Common myeloid progenitor, CD34-positive (primary cell): ENCODE measurements around the gene KIRREL3.
A peak's percentile ranks its signal among the peaks of the same experiment; 100 is the strongest.

Experiments
- CTCF ChIA-PET: fragments of 350-600 bp; sonication (Branson Sonifier 250); formaldehyde crosslinking; loops from one replicate; lab custom pipeline; 2021; ENCODE audit warnings: antibody characterized with exemption; lab: Charles Lee
- POLR2A ChIA-PET: fragments of 350-600 bp; sonication (Branson Sonifier 250); formaldehyde crosslinking; loops from one replicate; lab custom pipeline; 2021; ENCODE audit warnings: antibody characterized with exemption; lab: Charles Lee
- DNase-seq, 3 donors: peaks; one replicate each; pipeline versions ENCODE4 v3.0.0 to v3.0.0-alpha.2; 2013
- H3K27ac ChIP-seq, 2 experiments: 1 replicate in 1 of 2; 2 replicates in 1 of 2; pipeline ENCODE4 v1.7.0; 2013; ENCODE audit warnings: inconsistent platforms in 2 of 2, low read length in 2 of 2, mild to moderate bottlenecking in 2 of 2, low read depth in 1 of 2, moderate library complexity in 1 of 2; ENCODE audit not compliant: severe bottlenecking in 2 of 2, insufficient read depth in 1 of 2, poor library complexity in 1 of 2
- H3K27me3 ChIP-seq, 5 experiments: replicated peaks in 2 of 5; 1 replicate in 3 of 5; 2 replicates in 2 of 5; pipeline versions ENCODE4 v1.6.1 to v1.7.0; 2013; ENCODE audit warnings: low read length in 4 of 5, mild to moderate bottlenecking in 2 of 5, moderate library complexity in 2 of 5, inconsistent platforms in 1 of 5; ENCODE audit not compliant: insufficient read depth in 5 of 5, control insufficient read depth in 4 of 5
- H3K36me3 ChIP-seq, 4 experiments: 1 replicate in 2 of 4; 2 replicates in 2 of 4; pipeline versions ENCODE4 v1.6.1 to v1.7.0; 2013; ENCODE audit warnings: low read length in 3 of 4, control low read depth in 1 of 4, mild to moderate bottlenecking in 1 of 4; ENCODE audit not compliant: control insufficient read depth in 4 of 4, insufficient read depth in 4 of 4
- H3K4me1 ChIP-seq, 4 experiments: 1 replicate in 3 of 4; 2 replicates in 1 of 4; pipeline versions ENCODE4 v1.6.1 to v1.7.1; 2013; ENCODE audit warnings: low read length in 3 of 4, mild to moderate bottlenecking in 3 of 4, control low read depth in 1 of 4, inconsistent platforms in 1 of 4, moderate library complexity in 1 of 4; ENCODE audit not compliant: control insufficient read depth in 4 of 4, insufficient read depth in 4 of 4; ENCODE audit errors: control extremely low read depth in 1 of 4
- H3K4me3 ChIP-seq, 7 experiments: 1 replicate in 4 of 7; 2 replicates in 3 of 7; pipeline versions ENCODE4 v1.5.1 to v1.7.0; 2013; ENCODE audit warnings: mild to moderate bottlenecking in 7 of 7, low read length in 6 of 7, moderate library complexity in 6 of 7, inconsistent platforms in 2 of 7, low read depth in 2 of 7, control low read depth in 1 of 7; ENCODE audit not compliant: insufficient read depth in 4 of 7, control insufficient read depth in 1 of 7; ENCODE audit errors: extremely low read depth in 1 of 7
- H3K9me3 ChIP-seq, 5 experiments: 1 replicate in 4 of 5; 2 replicates in 1 of 5; pipeline versions ENCODE4 v1.6.1 to v1.7.1; 2013; ENCODE audit warnings: low read length in 4 of 5, mild to moderate bottlenecking in 2 of 5, inconsistent platforms in 1 of 5, low read depth in 1 of 5, moderate library complexity in 1 of 5; ENCODE audit not compliant: control insufficient read depth in 4 of 5, insufficient read depth in 2 of 5; ENCODE audit errors: control extremely low read depth in 1 of 5
- WGBS: methylation state at CpG from one replicate; pipeline ENCODE4 v1.1.5; 2013; ENCODE audit not compliant: insufficient coverage; 5-methylcytosine and 5-hydroxymethylcytosine counted together

KIRREL3 gene

GRCh38 chr11:126992065-126992803 is 8.3 kb downstream of the KIRREL3 start:
- no peak for DNase-seq
- H3K36me3 ChIP-seq, result no peaks in the 10 kb centered on the region
- H3K4me3 ChIP-seq, result no peak overlapping the region
- peaks cover 0 to 71% (median 26%) of the 10 kb centered on the region in 5 experiments for H3K27me3 ChIP-seq
- H3K9me3 ChIP-seq, result no peaks in the 10 kb centered on the region
- WGBS, result 88% methylated on average over 4 of the region's 6 CpGs
- H3K27ac ChIP-seq, result no peak overlapping the region
- POLR2A ChIA-PET, result no interaction called here
- H3K4me1 ChIP-seq, result peaks cover 0 to 2% (median 0%) of the 10 kb centered on the region in 4 experiments
- CTCF ChIA-PET, result interaction anchor here (0.7 to 2.2 kb wide), 3 partner anchors 9 to 276 kb away, joined by 3 to 11 read pairs (median 5); no protein-coding TSS in a partner anchor

GRCh38 chr11:126991596-126991995 is 9.0 kb downstream of the KIRREL3 start:
- Histone ChIP-seq H3K27ac (no peak overlapping the region), H3K9me3 (no peaks in the 10 kb centered on the region), H3K4me3 (no peak overlapping the region), H3K4me1 (peaks cover 0 to 2% (median 0%) of the 10 kb centered on the region in 4 experiments), H3K36me3 (no peaks in the 10 kb centered on the region), H3K27me3 (peaks cover 0 to 69% (median 20%) of the 10 kb centered on the region in 5 experiments)
- ChIA-PET POLR2A (no interaction called here), CTCF (interaction anchor here (0.7 to 2.2 kb wide), 5 partner anchors 9 to 280 kb away, joined by 3 to 11 read pairs (median 5); no protein-coding TSS in a partner anchor)
- no peak for DNase-seq
- WGBS, result 94% methylated on average over 2 of the region's 2 CpGs

GRCh38 chr11:126990716-126991480 is 9.7 kb downstream of the KIRREL3 start:
- no peak for DNase-seq
- Histone ChIP-seq H3K27me3 (peaks cover 0 to 65% (median 20%) of the 10 kb centered on the region in 5 experiments), H3K4me1 (peaks cover 0 to 2% (median 0%) of the 10 kb centered on the region in 4 experiments), H3K9me3 (no peaks in the 10 kb centered on the region), H3K4me3 (no peak overlapping the region), H3K27ac (no peak overlapping the region), H3K36me3 (no peaks in the 10 kb centered on the region)
- WGBS, result 61% methylated on average over 11 of the region's 11 CpGs
- POLR2A ChIA-PET, result no interaction called here
- CTCF ChIA-PET, result interaction anchor here (0.6 to 1.9 kb wide), 15 partner anchors 9 to 683 kb away, joined by 3 to 13 read pairs (median 4); partner anchors contain the start of gene KIRREL3

GRCh38 chr11:126989942-126990715 is 10.4 kb downstream of the KIRREL3 start:
- H3K36me3 ChIP-seq, result no peaks in the 10 kb centered on the region
- ChIA-PET POLR2A (no interaction called here), CTCF (interaction anchor here (0.6 to 1.9 kb wide), 15 partner anchors 8 to 683 kb away, joined by 3 to 13 read pairs (median 4); partner anchors contain the start of gene KIRREL3)
- H3K27ac ChIP-seq, result no peak overlapping the region
- H3K4me3 ChIP-seq, result no peak overlapping the region
- 37% methylated on average over 13 of the region's 22 CpGs for WGBS
- H3K4me1 ChIP-seq, result peaks cover 0 to 2% (median 0%) of the 10 kb centered on the region in 4 experiments
- H3K27me3 ChIP-seq, result peaks cover 0 to 64% (median 20%) of the 10 kb centered on the region in 5 experiments
- no peaks in the 10 kb centered on the region for H3K9me3 ChIP-seq
- DNase-seq, result peak; percentile 44 to 62 (median 50)

- no peak for DNase-seq
- Histone ChIP-seq H3K9me3 (peaks cover 0 to 2% (median 0%) of the 10 kb centered on the region in 5 experiments), H3K27me3 (peaks cover 0 to 60% (median 16%) of the 10 kb centered on the region in 5 experiments), H3K27ac (no peak overlapping the region), H3K4me3 (no peak overlapping the region), H3K4me1 (peaks cover 0 to 2% (median 0%) of the 10 kb centered on the region in 4 experiments), H3K36me3 (no peaks in the 10 kb centered on the region)
- 93% methylated on average over 7 of the region's 7 CpGs for WGBS
- ChIA-PET CTCF (interaction anchor here (0.8 to 1.9 kb wide), 4 partner anchors 9 to 273 kb away, joined by 3 to 9 read pairs (median 4); no protein-coding TSS in a partner anchor), POLR2A (no interaction called here)
Measured at GRCh38 chr11:126988655-126989054, 11.9 kb downstream of the KIRREL3 start.

GRCh38 chr11:126981635-126982034 is 18.9 kb downstream of the KIRREL3 start:
- Histone ChIP-seq H3K4me1 (no peaks in the 10 kb centered on the region), H3K9me3 (peaks cover 0 to 2% (median 0%) of the 10 kb centered on the region in 5 experiments), H3K27me3 (peaks cover 0 to 51% (median 4%) of the 10 kb centered on the region in 5 experiments), H3K4me3 (no peak overlapping the region), H3K36me3 (no peaks in the 10 kb centered on the region), H3K27ac (no peak overlapping the region)
- 100% methylated on average over 2 of the region's 2 CpGs for WGBS
- DNase-seq, result no peak
- ChIA-PET POLR2A (no interaction called here), CTCF (interaction anchor here (1.4 kb wide), 1 partner anchor 9 kb away, joined by 5 read pairs; no protein-coding TSS in a partner anchor)
